Nephron (organoid): ENCODE data around the gene C2CD2.
A peak's percentile ranks its signal among the peaks of the same experiment; 100 is the strongest.

Experiments used
- H3K27ac Mint-ChIP-seq, 3 experiments: 2 replicates each; pipeline ENCODE4 v1.8.0; 2020; ENCODE audit warnings: mixed read lengths in 3 of 3, mild to moderate bottlenecking in 2 of 3, moderate library complexity in 1 of 3
- H3K27me3 Mint-ChIP-seq: 2 replicates; pipeline ENCODE4 v1.8.0; 2021; ENCODE audit warnings: low read depth, mild to moderate bottlenecking, moderate library complexity, mixed read lengths
- H3K36me3 Mint-ChIP-seq: 2 replicates; pipeline ENCODE4 v1.8.0; 2020; ENCODE audit warnings: low read depth, mixed read lengths
- H3K4me1 Mint-ChIP-seq: 2 replicates; pipeline ENCODE4 v1.8.0; 2020; ENCODE audit warnings: mixed read lengths
- H3K4me3 Mint-ChIP-seq, 3 experiments: 2 replicates each; pipeline ENCODE4 v1.8.0; 2020; ENCODE audit warnings: mild to moderate bottlenecking in 3 of 3, mixed read lengths in 3 of 3, moderate library complexity in 2 of 3
- H3K9me3 Mint-ChIP-seq: 2 replicates; pipeline ENCODE4 v1.8.0; 2020; ENCODE audit warnings: mixed read lengths
- TF ChIP-seq, protein P1 (sequence below), 3 experiments: fragments of 200-600 bp; sonication (generic); IDR thresholded peaks; one replicate each; pipeline ENCODE4 v1.5.0; 2021; ENCODE audit warnings: antibody characterized with exemption in 3 of 3; ENCODE audit not compliant: unreplicated experiment in 3 of 3

The C2CD2 gene

DNA sequence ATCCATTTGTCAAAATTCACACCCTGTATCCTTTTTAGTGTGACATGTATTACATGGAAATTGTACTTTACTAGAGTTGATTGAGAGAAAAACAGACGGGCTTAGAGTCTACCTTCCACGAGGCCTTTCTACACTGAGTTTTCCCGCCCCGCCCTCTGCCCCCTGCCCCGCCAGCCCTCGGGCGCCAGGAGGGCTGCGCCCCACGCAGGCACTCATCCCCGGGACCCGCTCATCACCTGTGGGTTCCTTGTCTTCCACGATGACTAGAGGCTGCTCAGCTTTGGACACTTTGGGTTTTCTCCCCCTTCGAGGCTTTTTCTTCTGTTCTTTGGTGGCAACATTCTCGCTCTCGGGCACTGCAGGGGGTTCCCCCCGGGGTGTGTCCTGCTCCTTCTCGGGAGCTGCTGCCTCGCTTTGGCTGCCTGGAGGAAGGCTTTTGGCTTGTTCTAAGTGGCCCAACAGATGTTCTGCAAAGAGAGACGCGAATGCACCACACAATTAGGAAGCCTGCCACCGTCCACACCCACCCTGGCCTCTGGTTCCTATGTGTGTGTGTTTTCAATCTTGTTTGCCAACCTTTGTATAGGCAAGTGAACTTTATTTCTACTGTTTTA lies 114.3 kb downstream of the C2CD2 start:
- TF ChIP-seq, protein P1, sequence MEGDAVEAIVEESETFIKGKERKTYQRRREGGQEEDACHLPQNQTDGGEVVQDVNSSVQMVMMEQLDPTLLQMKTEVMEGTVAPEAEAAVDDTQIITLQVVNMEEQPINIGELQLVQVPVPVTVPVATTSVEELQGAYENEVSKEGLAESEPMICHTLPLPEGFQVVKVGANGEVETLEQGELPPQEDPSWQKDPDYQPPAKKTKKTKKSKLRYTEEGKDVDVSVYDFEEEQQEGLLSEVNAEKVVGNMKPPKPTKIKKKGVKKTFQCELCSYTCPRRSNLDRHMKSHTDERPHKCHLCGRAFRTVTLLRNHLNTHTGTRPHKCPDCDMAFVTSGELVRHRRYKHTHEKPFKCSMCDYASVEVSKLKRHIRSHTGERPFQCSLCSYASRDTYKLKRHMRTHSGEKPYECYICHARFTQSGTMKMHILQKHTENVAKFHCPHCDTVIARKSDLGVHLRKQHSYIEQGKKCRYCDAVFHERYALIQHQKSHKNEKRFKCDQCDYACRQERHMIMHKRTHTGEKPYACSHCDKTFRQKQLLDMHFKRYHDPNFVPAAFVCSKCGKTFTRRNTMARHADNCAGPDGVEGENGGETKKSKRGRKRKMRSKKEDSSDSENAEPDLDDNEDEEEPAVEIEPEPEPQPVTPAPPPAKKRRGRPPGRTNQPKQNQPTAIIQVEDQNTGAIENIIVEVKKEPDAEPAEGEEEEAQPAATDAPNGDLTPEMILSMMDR (IDR thresholded peaks at IDR 0.05; ENCODE audit: unreplicated experiment in 3 of 3): no peak
- peaks cover 21% of the 10 kb centered on the region for H3K9me3 Mint-ChIP-seq
- no peaks in the 10 kb centered on the region for H3K4me1 Mint-ChIP-seq
- H3K36me3 Mint-ChIP-seq: peaks cover 68% of the 10 kb centered on the region
- H3K27ac Mint-ChIP-seq: no peak overlapping the region
- no peaks in the 10 kb centered on the region for H3K27me3 Mint-ChIP-seq
- H3K4me3 Mint-ChIP-seq: no peak overlapping the region

GRCh38 chr21:41837756-41838297 lies 116.0 kb downstream of the C2CD2 start:
- H3K27me3 Mint-ChIP-seq: no peaks in the 10 kb centered on the region
- H3K4me3 Mint-ChIP-seq: no peak overlapping the region
- H3K36me3 Mint-ChIP-seq: peaks cover 61% of the 10 kb centered on the region
- TF ChIP-seq, protein P1 (IDR thresholded peaks at IDR 0.05; ENCODE audit: unreplicated experiment in 3 of 3): no peak
- no peaks in the 10 kb centered on the region for H3K4me1 Mint-ChIP-seq
- H3K27ac Mint-ChIP-seq: no peak overlapping the region
- peaks cover 17% of the 10 kb centered on the region for H3K9me3 Mint-ChIP-seq

GRCh38 chr21:41836166-41837015 lies 117.4 kb downstream of the C2CD2 start:
- Mint-ChIP-seq H3K4me1 (no peaks in the 10 kb centered on the region), H3K9me3 (peaks cover 14% of the 10 kb centered on the region), H3K27me3 (no peaks in the 10 kb centered on the region), H3K4me3 (no peak overlapping the region), H3K27ac (peak overlapping the region in 1 of 3 experiments; percentile 18), H3K36me3 (peaks cover 51% of the 10 kb centered on the region)
- TF ChIP-seq, protein P1 (IDR thresholded peaks at IDR 0.05; ENCODE audit: unreplicated experiment in 3 of 3): no peak

- Mint-ChIP-seq H3K9me3 (peaks cover 7% of the 10 kb centered on the region), H3K27ac (peak overlapping the region in 1 of 3 experiments; percentile 18), H3K36me3 (peaks cover 44% of the 10 kb centered on the region), H3K4me1 (no peaks in the 10 kb centered on the region), H3K27me3 (no peaks in the 10 kb centered on the region), H3K4me3 (no peak overlapping the region)
- TF ChIP-seq, protein P1 (IDR thresholded peaks at IDR 0.05; ENCODE audit: unreplicated experiment in 3 of 3): no peak
Measured at GRCh38 chr21:41835711-41836154, 118.1 kb downstream of the C2CD2 start.
